ENCODE data around the gene RASGEF1B.

RASGEF1B gene

GRCh38 chr4:81516241-81516640, 44.5 kb upstream of the RASGEF1B start:
- Histone ChIP-seq H3K4me3 (ENCODE audit: insufficient read depth, low read length, poor library complexity, severe bottlenecking) (no peak overlapping the region), H3K27me3 (ENCODE audit: low read length) (no peaks in the 10 kb centered on the region), H3K9ac (ENCODE audit: low read length) (no peak overlapping the region), H3K4me2 (ENCODE audit: low read depth, low read length, poor library complexity, severe bottlenecking) (no peak overlapping the region), H2AFZ (ENCODE audit: low read depth, low read length, severe bottlenecking) (no peak overlapping the region), H3K36me3 (ENCODE audit: low read length) (no peaks in the 10 kb centered on the region), H3F3A (ENCODE audit: insufficient read depth) (no peaks in the 10 kb centered on the region), H3K27ac (ENCODE audit: low read depth, low read length) (no peak overlapping the region), H3K9me3 (ENCODE audit: insufficient read depth, low read length) (no peaks in the 10 kb centered on the region), H3K79me2 (ENCODE audit: insufficient read depth, low read length) (no peaks in the 10 kb centered on the region), H3K9me2 (replicated peaks; ENCODE audit: insufficient read depth, low read length) (no peaks in the 10 kb centered on the region), H4K20me1 (ENCODE audit: low read depth, low read length) (no peaks in the 10 kb centered on the region)
- TF ChIP-seq CTCF (IDR thresholded peaks at IDR 0.05; ENCODE audit: insufficient read depth, low read length, poor library complexity, severe bottlenecking) (no peak), EZH2phosphoT487 (conservative IDR thresholded peaks at IDR 0.05; ENCODE audit: low read length) (no peak)

- Histone ChIP-seq H3K36me3 (ENCODE audit: low read length) (no peaks in the 10 kb centered on the region), H4K20me1 (ENCODE audit: low read depth, low read length) (no peaks in the 10 kb centered on the region), H3K4me3 (ENCODE audit: insufficient read depth, low read length, poor library complexity, severe bottlenecking) (no peak overlapping the region), H3K27me3 (ENCODE audit: low read length) (no peaks in the 10 kb centered on the region), H3K9me3 (ENCODE audit: insufficient read depth, low read length) (no peaks in the 10 kb centered on the region), H3K9ac (ENCODE audit: low read length) (no peak overlapping the region), H3F3A (ENCODE audit: insufficient read depth) (no peaks in the 10 kb centered on the region), H3K27ac (ENCODE audit: low read depth, low read length) (no peak overlapping the region), H3K4me2 (ENCODE audit: low read depth, low read length, poor library complexity, severe bottlenecking) (no peak overlapping the region), H3K79me2 (ENCODE audit: insufficient read depth, low read length) (no peaks in the 10 kb centered on the region), H3K9me2 (replicated peaks; ENCODE audit: insufficient read depth, low read length) (no peaks in the 10 kb centered on the region), H2AFZ (ENCODE audit: low read depth, low read length, severe bottlenecking) (no peak overlapping the region)
- TF ChIP-seq EZH2phosphoT487 (conservative IDR thresholded peaks at IDR 0.05; ENCODE audit: low read length) (no peak), CTCF (IDR thresholded peaks at IDR 0.05; ENCODE audit: insufficient read depth, low read length, poor library complexity, severe bottlenecking) (no peak)
These were observed 41.2 kb upstream of the RASGEF1B start for GRCh38 chr4:81512757-81513501.

GRCh38 chr4:81512001-81512756, 40.5 kb upstream of the RASGEF1B start:
- H3K4me3 ChIP-seq (ENCODE audit: insufficient read depth, low read length, poor library complexity, severe bottlenecking): no peak overlapping the region
- H3K27ac ChIP-seq (ENCODE audit: low read depth, low read length): no peak overlapping the region
- H2AFZ ChIP-seq (ENCODE audit: low read depth, low read length, severe bottlenecking): no peak overlapping the region
- no peaks in the 10 kb centered on the region for H3K36me3 ChIP-seq (ENCODE audit: low read length)
- H3K9ac ChIP-seq (ENCODE audit: low read length): no peak overlapping the region
- no peak overlapping the region for H3K4me2 ChIP-seq (ENCODE audit: low read depth, low read length, poor library complexity, severe bottlenecking)
- no peaks in the 10 kb centered on the region for H3F3A ChIP-seq (ENCODE audit: insufficient read depth)
- H3K27me3 ChIP-seq (ENCODE audit: low read length): no peaks in the 10 kb centered on the region
- H3K9me3 ChIP-seq (ENCODE audit: insufficient read depth, low read length): no peaks in the 10 kb centered on the region
- H3K79me2 ChIP-seq (ENCODE audit: insufficient read depth, low read length): no peaks in the 10 kb centered on the region
- H4K20me1 ChIP-seq (ENCODE audit: low read depth, low read length): no peaks in the 10 kb centered on the region
- no peak for TF ChIP-seq EZH2phosphoT487 (conservative IDR thresholded peaks at IDR 0.05; ENCODE audit: low read length)
- TF ChIP-seq CTCF (IDR thresholded peaks at IDR 0.05; ENCODE audit: insufficient read depth, low read length, poor library complexity, severe bottlenecking): no peak
- no peaks in the 10 kb centered on the region for H3K9me2 ChIP-seq (replicated peaks; ENCODE audit: insufficient read depth, low read length)
